ENCODE results near the gene RNU6-9. TPM values are rescaled to one million over a fixed set of nuclear protein-coding genes. Genes with fewer than 3 reads are reported as not detected.

RNU6-9 gene
- total RNA-seq, 4 donors from 2014 or later = not detected

DNA sequence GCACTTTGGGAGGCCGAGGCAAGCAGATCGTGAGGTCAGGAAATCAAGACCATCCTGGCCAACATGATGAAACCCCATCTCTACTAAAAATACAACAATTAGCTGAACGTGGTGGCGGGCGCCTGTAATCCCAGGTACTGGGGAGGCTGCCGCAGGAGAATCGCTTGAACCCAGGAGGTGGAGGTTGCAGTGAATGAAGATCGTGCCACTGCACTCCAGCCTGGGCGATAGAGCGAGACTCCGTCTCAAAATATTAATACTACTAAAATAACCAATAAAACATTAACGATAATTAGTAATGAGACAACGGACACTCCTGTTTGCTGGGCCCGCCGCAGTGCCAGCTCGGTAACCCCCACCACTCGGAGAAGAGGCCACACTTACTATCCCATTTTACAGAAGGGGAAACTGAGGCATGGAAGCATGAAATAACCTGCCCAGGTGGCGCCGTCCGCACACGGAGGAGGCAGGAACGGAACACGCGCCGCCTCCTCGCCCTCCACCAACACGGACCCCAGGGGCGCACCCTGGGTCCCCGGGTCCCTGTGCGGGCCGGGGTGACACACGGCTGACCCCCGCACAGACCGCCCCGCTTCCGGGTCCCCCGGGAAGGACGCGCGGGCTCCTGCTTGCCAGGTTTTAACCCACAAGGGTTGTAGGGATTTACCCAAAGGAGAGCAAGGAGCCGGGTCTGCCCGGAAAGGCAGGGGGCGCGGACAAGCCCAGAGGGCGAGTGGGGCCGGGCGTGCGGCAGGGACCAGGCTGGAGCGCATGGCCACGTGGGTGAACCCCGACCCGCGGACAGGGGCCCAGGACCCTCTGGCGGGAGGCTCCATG lies 18.1 kb downstream of the RNU6-9 start:
- no peak overlapping the region for H3K4me3 ChIP-seq (ENCODE audit: low read depth, poor library complexity, severe bottlenecking)
- DNase-seq (ENCODE audit: low spot score in 2 of 2) = no peak
- intact Hi-C loops (cut with DNase I; ENCODE audit: low total_unique reads) = no loop called here
- WGBS, 2 donors = 82 to 88% methylated on average over 48 to 52 of the region's 54 CpGs
- TF ChIP-seq, protein P1, sequence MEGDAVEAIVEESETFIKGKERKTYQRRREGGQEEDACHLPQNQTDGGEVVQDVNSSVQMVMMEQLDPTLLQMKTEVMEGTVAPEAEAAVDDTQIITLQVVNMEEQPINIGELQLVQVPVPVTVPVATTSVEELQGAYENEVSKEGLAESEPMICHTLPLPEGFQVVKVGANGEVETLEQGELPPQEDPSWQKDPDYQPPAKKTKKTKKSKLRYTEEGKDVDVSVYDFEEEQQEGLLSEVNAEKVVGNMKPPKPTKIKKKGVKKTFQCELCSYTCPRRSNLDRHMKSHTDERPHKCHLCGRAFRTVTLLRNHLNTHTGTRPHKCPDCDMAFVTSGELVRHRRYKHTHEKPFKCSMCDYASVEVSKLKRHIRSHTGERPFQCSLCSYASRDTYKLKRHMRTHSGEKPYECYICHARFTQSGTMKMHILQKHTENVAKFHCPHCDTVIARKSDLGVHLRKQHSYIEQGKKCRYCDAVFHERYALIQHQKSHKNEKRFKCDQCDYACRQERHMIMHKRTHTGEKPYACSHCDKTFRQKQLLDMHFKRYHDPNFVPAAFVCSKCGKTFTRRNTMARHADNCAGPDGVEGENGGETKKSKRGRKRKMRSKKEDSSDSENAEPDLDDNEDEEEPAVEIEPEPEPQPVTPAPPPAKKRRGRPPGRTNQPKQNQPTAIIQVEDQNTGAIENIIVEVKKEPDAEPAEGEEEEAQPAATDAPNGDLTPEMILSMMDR (IDR thresholded peaks at IDR 0.05) = no peak
- no peak for TF ChIP-seq POLR2A (IDR thresholded peaks at IDR 0.05)

DNA sequence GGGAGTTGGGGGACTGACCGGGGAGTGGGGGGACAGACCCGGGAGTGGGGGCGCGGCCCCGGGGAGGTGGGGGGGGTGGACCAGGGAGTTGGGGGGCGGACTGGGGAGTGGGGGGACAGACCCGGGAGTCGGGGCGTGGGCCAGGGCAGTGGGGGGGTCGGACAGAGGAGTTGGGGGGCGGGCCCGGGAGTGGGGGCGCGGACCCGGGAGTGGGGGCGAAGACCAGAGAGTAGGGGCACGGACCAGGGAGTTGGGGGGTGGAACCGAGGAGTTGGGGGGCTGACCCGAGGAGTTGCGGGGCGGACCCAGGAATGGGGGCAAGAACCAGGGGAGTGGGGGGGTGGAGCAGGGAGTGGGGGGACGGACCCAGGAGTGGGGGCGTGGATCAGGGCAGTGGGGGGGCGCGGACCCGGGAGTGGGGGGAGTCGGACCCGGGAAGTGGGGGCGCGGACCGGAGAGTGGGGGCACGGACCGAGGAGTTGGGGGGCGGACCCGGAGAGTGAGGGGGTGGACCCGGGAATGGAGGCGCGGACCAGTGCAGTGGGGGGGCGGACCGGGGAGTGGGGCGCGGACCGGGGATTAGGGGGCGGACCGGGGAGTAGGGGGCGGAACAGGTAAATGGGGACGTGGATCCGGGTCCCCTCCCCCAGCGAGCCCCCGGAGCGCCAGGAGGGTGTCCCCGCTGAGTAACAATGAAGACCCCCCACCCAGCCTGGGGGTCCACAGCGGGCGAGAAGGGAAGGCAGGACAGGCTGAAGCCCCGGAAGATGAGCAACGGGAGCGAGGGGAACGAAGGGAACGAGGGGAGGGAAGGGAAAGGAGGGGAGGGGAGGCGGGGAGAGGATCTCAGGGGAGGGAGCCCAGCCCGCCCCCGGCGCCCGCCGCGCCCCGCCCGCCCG lies 19.1 kb downstream of the RNU6-9 start:
- intact Hi-C loops (cut with DNase I; ENCODE audit: low total_unique reads) = no loop called here
- DNase-seq (ENCODE audit: low spot score in 2 of 2) = no peak
- H3K4me3 ChIP-seq (ENCODE audit: low read depth, poor library complexity, severe bottlenecking) = peak overlapping the region; percentile 89
- TF ChIP-seq, protein P1 (IDR thresholded peaks at IDR 0.05) = no peak
- TF ChIP-seq POLR2A (IDR thresholded peaks at IDR 0.05) = no peak
- 3 to 5% methylated on average over 28 to 41 of the region's 69 CpGs for WGBS, 2 donors

DNA sequence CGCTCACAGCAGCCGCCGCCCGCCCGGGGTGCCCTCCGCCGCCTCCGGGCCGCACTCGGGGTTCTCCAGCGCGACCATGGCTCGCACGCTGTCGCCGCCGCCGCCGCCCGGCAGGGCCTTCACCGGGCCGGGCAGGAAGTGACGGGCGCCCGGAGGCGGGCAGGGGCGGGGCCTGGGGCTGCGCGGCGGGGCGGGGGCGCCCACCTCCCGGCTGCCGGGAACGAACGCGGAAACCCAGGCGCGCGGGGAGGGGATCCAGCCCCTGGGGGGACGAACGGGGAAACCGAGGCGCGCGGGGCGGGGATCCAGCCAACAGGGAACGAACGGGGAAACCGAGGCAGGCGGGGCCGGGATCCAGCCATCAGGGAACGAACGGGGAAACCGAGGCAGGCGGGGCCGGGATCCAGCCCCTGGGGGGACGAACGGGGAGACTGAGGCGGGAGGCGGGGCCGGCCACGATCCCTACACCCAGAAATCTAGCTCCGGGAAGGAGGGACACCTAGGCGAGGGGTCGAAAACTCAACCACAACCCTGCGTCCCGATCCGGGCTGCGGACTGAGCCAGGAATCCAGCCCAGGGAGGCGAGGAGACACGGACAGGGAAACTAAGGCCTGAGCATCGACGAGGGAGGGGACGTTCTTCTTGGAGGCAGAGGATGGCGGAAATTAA lies 19.9 kb downstream of the RNU6-9 start, which contains the start of gene R3HDM4:
TSS of gene R3HDM4 (minus strand) at position 140 of the 669 bp plus-strand sequence. CDS start at position 78, 62 bp downstream.
- peak within 1 kb of the TSS; percentile 89 for H3K4me3 ChIP-seq (ENCODE audit: low read depth, poor library complexity, severe bottlenecking)
- TF ChIP-seq, protein P1 (IDR thresholded peaks at IDR 0.05) = no peak
- no peak for TF ChIP-seq POLR2A (IDR thresholded peaks at IDR 0.05)
- WGBS, 2 donors = 0 to 1% methylated on average over 28 to 41 of the region's 76 CpGs
- intact Hi-C loops (cut with DNase I; ENCODE audit: low total_unique reads) = no loop called here
- peak; percentile 58 to 96 for DNase-seq (ENCODE audit: low spot score in 2 of 2)

DNA sequence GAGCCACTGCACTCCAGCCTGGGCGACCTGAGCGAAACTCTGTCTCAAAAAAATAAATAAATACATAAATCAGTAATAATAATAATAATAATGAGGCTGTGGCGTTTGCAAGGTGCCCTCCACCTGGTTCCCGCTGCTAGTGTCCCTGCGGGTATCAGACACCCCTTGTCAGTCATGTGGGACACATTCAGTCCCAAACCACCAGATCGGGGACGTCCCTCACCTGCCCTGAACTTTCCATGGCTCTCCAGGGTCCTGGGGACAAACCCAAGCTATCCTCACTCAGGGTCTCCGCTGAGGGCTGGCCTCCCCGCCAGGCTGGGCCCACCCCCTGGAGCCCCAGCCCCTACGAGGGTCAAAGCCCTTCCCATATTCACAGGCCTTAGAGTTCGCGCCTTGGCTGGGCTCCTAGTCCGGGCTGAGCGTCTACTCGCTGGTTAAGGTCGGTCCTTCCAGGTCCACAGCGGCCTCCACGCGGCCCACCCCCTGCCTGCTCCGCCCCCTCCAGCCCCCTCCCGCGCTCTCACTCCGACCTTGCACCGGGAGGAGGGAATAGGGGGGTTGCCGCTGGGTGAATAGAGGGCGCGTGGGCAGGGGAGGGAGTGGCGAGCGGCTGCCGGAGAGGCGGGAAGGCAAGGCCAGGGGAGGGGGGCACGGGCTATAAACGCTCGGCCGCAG lies 23.5 kb downstream of the RNU6-9 start:
- WGBS, 2 donors = 27 to 32% methylated on average over 28 to 30 of the region's 35 CpGs
- TF ChIP-seq, protein P1 (IDR thresholded peaks at IDR 0.05) = no peak
- no peak for TF ChIP-seq POLR2A (IDR thresholded peaks at IDR 0.05)
- H3K4me3 ChIP-seq (ENCODE audit: low read depth, poor library complexity, severe bottlenecking) = no peak overlapping the region
- intact Hi-C loops (cut with DNase I; ENCODE audit: low total_unique reads) = loop anchor here (5.0 kb wide), 1 partner anchor 149 kb away; no protein-coding TSS in a partner anchor
- DNase-seq (ENCODE audit: low spot score in 2 of 2) = no peak
